Dedifferentiated amniotic fluid mesenchymal stem cell (primary cell): ENCODE data around the gene ANGEL2.
"Not testable (repeated sequence)": the region's sequence is repeated elsewhere in the genome, so short reads cannot be mapped to it uniquely, and the experiment has no call there.

Experiments used
- DNase-seq: peaks from one replicate; pipeline ENCODE4 v3.0.0-alpha.2; 2016; ENCODE audit errors: extremely low spot score

Gene ANGEL2

DNA sequence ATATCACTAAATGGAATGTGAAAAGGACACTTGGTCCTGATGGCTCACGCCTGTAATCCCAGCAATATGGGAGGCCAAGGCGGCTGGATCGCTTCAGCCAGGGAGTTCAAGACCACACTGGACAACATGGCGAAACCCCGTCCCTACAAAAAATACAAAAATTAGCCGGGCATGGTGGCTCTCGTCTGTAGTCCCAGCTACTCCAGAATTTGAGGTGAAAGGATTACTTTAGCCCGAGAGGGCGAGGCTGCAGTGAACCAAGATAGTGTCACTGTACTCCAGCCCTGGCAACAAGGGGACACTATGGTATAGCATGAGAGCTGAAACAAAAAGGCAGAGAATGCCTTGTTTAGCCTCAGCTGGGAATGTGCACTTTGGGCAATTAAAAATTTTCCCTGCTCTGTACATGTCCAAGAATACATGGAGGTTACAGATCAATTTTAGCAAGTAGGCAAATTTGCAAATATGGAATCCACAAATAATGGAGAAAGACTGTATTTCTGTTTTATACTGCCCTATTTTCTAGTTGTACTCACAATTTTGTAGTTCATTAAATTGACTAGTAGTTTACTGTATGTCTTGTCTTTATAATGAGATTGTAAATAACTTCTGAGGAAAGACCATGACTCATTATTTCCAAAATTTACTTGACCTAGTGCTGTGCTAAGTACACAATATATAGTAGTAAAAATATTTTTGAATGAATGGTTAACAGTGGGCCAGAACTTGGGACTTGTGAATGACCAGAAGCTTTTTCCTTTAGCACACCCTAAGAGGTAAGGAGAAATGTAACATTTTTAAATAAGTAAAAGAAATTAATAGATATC lies 2.0 kb upstream of the ANGEL2 start:
- no peak for DNase-seq

GRCh38 chr1:213014642-213015041 lies 1.0 kb downstream of the ANGEL2 start:
- peak; percentile 20 for DNase-seq

- no peak for DNase-seq
These were observed 7.1 kb downstream of the ANGEL2 start for GRCh38 chr1:213008564-213008963.

- DNase-seq: no peak
These were observed 12.4 kb downstream of the ANGEL2 start for GRCh38 chr1:213003256-213003655.

DNA sequence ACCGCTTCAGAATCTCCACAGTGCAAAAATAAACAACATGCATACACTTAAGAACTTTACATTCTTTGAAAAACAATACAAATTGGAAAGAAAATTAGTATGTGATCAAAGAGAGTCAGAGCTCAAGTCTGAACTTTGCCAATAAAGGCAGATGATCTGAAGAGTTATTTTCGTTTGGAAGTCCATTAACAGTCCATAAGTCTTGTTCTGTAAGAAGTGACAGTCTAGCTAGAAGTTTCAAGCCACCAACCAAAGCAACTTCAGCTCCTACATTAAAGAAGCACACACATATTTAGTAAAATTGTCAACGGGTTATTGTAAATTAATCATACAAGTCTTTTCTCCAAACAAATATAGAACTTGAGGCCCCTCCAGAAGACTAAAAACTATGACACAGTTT lies 20.7 kb downstream of the ANGEL2 start:
- no peak for DNase-seq

DNA sequence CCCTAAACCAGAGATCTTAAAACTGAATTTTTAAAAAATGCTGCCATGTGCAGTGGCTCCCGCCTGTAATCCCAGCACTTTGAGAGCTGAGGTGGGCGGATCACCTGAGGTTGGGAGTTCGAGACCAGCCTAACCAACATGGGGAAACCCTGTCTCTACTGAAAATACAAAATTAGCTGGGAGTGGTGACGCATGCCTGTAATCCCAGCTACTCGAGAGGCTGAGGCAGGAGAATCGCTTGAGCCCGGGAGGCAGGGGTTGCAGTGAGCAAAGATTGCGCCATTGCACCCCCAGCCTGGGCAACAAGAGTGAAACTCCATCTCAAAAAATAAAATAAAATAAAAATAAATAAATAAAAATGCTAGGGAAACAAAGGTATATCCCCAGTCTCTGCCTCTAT lies 21.7 kb downstream of the ANGEL2 start:
- DNase-seq: not testable (repeated sequence)

DNA sequence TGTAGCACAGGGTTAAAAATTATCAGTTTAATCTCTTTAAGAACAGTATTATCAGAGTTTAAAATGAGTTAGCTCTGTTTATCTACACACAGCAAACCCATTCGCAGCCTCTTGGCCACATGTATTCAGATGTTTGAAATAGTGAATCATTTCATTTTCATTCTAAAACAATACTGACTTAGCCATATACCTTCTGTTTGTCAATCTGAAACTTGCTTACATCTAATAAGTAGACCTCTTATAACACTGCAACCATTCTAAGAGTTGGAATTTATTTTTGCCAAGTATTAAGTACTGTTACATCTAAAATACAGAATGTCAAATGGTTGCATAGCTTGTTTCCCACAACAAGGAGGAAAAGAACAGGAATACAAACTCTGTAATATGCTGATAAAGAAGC lies 25.4 kb downstream of the ANGEL2 start:
- no peak for DNase-seq

GRCh38 chr1:212987702-212988322 lies 27.9 kb downstream of the ANGEL2 start:
- no peak for DNase-seq

GRCh38 chr1:212986551-212986950 lies 29.1 kb downstream of the ANGEL2 start:
- DNase-seq: no peak

- no peak for DNase-seq
These were observed 31.0 kb downstream of the ANGEL2 start for GRCh38 chr1:212984522-212985291.

DNA sequence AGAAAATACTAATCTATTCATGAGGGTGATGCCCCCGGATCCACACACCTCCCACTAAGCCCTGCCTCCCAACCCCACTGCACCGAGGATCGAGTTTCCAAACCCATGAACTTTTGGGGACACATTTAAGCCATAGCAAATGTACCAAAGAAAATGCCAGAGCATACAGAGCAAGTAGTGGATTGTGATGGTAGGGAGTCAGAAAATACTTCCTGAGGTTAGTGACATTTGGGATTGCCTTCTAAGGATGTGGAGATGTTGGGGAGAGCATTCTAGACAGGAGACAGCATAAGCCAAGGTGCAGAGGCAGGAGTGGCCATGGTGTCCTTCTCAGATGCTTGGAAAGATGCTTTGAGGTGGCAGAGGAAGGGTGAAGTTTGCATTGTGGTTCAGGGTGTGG lies 32.2 kb downstream of the ANGEL2 start:
- no peak for DNase-seq

- DNase-seq: no peak
These were observed 33.1 kb downstream of the ANGEL2 start for GRCh38 chr1:212982430-212983152.

DNA sequence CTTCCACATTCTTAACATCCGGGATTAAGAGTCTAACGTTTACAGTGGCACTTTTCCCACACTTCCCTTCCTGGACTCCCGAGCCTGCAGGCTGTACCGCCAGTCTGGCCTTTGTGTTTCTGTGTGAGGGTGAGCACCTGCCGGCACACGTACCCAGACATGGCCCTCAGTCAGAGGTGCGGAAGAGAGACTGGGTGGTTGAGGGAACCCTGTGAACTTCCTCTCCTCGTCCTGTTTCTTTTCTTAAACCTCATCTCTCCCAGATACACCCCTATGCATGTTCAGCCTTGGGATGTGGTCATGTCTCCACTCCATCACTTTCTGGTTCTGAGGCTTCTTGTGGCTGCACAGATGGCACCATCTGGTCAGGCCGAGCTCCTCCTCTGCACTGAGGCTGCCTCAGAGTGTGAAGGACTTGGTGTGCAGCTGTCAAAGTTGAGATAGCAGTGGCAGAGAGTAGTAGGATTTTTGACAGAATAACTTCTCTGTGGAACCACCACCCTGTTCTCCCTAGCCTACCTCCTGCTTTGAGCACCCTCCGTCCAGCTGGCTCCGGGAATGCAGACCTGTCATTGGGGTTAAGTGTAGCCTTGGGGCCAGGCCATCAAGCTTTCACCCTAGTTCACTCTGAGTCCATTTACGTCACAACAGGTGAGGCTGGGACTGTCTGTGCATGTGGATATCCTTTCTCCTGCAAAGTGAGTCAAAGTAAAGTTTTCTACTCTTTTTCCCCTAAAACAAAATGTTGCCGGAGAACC lies 33.9 kb downstream of the ANGEL2 start:
- DNase-seq: no peak

GRCh38 chr1:212981025-212981495 lies 34.6 kb downstream of the ANGEL2 start:
- no peak for DNase-seq

DNA sequence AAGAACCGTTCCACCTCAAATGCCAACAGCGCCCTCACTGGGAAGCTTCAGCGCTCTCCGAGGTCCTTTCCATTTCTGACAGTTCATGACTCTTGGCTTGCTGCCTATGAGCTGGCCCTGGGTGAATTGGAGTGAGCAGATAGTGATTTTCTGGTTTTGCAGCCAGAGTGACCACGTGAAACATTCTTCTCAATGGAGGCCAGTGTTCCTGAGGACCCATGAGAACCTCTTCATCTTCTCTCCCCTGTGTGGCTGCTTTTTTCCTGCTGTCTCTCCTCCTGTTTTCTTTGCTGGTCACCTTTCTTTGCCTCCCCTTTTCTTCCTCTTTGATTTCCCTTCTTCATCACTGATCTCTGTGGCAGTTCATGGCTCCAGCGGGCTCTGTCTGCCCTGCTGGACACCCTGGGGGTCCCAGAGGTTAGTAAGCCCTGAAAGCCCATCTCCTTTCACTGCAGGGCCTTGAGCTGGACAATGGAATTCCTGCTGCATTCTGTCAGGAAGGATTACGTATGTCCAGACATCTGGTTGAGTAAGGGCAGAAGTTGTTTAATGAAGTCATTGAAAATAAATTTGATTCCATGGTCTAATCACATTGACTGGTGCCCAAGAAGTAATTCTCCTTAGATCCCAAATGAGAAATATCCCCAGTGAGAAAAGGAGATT lies 35.4 kb downstream of the ANGEL2 start:
- DNase-seq: no peak

DNA sequence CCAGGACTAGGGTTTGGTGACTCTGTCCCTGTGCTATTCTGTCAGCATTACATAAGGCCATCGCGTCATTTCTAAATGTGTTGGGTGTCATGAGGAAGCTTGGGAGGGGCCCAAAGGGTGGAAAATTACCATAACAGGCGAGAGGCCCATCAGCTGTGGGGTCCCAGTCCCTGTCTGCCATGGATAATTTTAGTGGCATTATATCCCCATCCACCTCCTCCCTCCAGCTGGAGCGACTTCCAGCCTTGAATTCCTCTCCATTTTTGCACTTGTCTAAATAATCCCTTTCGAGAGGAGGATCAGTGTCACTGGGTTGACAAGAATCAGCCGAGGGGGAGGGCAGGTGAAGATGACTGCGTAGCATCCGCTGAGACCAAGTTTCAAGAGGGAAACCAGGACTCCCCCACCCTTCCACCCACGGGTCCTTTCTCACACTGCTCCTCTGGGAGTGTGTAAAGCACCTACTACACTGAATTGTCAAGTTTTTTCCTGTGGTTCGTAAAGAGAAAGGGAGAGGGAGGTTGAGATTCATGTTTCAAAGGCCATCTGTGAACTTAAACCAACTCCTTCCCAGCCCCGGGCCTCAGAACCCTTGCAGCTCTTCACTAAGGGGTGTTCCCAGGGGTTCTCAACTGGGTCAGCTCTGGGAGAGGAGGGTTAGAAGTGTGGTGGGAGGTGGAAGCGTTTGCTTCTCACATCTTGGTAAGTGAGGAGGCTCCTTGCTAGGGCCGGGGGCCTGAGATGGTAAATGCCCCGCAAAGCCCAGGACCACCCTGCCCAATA lies 36.1 kb downstream of the ANGEL2 start:
- no peak for DNase-seq

- no peak for DNase-seq
These were observed 37.7 kb downstream of the ANGEL2 start for GRCh38 chr1:212977781-212978645.

DNA sequence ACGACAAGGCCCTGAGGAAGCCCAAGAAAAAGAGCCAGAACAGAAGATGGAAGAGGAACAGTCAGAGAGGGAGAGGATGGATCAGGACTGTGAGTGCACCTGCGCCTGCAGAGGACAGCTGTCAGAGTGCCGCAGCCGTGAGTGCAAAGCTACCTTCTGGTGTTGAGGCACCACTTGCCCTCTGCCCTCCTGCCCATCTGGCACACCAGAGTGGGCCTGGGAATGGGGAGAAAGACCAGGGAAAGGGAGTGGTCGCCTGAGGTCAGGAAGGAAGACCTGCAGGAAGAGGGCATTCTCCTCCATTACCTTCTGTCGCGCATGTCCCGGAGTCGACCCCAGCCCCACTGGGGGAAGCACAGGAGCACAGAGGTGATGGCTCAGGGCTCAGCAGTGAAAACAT lies 39.1 kb downstream of the ANGEL2 start:
- DNase-seq: no peak
